ENCODE data around the gene SNX3.

SNX3 gene

GRCh38 chr6:108200186-108200585 lies 60.7 kb downstream of the SNX3 start:
- no peak for DNase-seq

GRCh38 chr6:108198761-108199498 lies 61.9 kb downstream of the SNX3 start:
- DNase-seq = no peak

- no peak for DNase-seq
Measured at GRCh38 chr6:108195209-108195608, 65.6 kb downstream of the SNX3 start.

- no peak for DNase-seq
Measured at GRCh38 chr6:108194503-108194902, 66.3 kb downstream of the SNX3 start.

GRCh38 chr6:108193835-108194234 lies 67.0 kb downstream of the SNX3 start:
- no peak for DNase-seq

- DNase-seq = no peak
Measured at GRCh38 chr6:108193131-108193530, 67.7 kb downstream of the SNX3 start.

GRCh38 chr6:108187519-108187918 lies 73.3 kb downstream of the SNX3 start:
- DNase-seq = no peak

- no peak for DNase-seq
Measured at GRCh38 chr6:108186226-108186625, 74.6 kb downstream of the SNX3 start.

GRCh38 chr6:108180776-108181175 lies 80.1 kb downstream of the SNX3 start:
- DNase-seq = no peak

- no peak for DNase-seq
Measured at GRCh38 chr6:108180266-108180665, 80.6 kb downstream of the SNX3 start.

GRCh38 chr6:108179741-108180140 lies 81.1 kb downstream of the SNX3 start:
- no peak for DNase-seq

GRCh38 chr6:108176281-108177089 lies 84.4 kb downstream of the SNX3 start:
- DNase-seq = no peak

GRCh38 chr6:108175592-108176279 lies 85.1 kb downstream of the SNX3 start:
- no peak for DNase-seq

- no peak for DNase-seq
Measured at GRCh38 chr6:108175176-108175591, 85.7 kb downstream of the SNX3 start.

GRCh38 chr6:108174371-108175175 lies 86.3 kb downstream of the SNX3 start:
- DNase-seq = no peak

- DNase-seq = no peak
Measured at GRCh38 chr6:108171918-108172516, 88.8 kb downstream of the SNX3 start.

GRCh38 chr6:108171291-108171917 lies 89.4 kb downstream of the SNX3 start:
- no peak for DNase-seq

- DNase-seq = no peak
Measured at GRCh38 chr6:108170332-108171290, 90.2 kb downstream of the SNX3 start.

- DNase-seq = no peak
Measured at GRCh38 chr6:108169464-108170331, 91.1 kb downstream of the SNX3 start.
